SK-N-SH treated with all-trans-retinoic acid at 6 μM for 48 hours (cell line): Measurements from ENCODE around the gene MARCHF5.

Experiments used
- BACH2 ChIP-seq: fragments of 250-450 bp; sonication (Bioruptor Pico); IDR thresholded peaks from 2 replicates; pipeline ENCODE4 v1.9.0; 2021; ENCODE audit warnings: mild to moderate bottlenecking, borderline replicate concordance
- CSDC2 ChIP-seq: fragments of 250-450 bp; sonication (Bioruptor Pico); IDR thresholded peaks from 2 replicates; pipeline ENCODE4 v1.5.0; 2020; ENCODE audit warnings: mild to moderate bottlenecking, moderate library complexity
- ISL1 ChIP-seq: fragments of 250-450 bp; sonication (Bioruptor Pico); IDR thresholded peaks from 2 replicates; pipeline ENCODE4 v2.1.2; 2022; ENCODE audit warnings: mild to moderate bottlenecking, moderate library complexity
- OSR1 ChIP-seq: fragments of 250-450 bp; sonication (Bioruptor Pico); IDR thresholded peaks from 2 replicates; pipeline ENCODE4 v1.8.0; 2022; ENCODE audit warnings: moderate library complexity, mild to moderate bottlenecking, inconsistent platforms
- PPARA ChIP-seq: fragments of 250-450 bp; sonication (Bioruptor Pico); IDR thresholded peaks from 2 replicates; pipeline ENCODE4 v1.5.0; 2020; ENCODE audit warnings: mild to moderate bottlenecking, borderline replicate concordance
- RARB ChIP-seq: fragments of 250-450 bp; sonication (Bioruptor Pico); IDR thresholded peaks from 2 replicates; pipeline ENCODE4 v1.8.0; 2021; ENCODE audit warnings: mild to moderate bottlenecking, moderate library complexity
- TCF4 ChIP-seq: fragments of 250-450 bp; sonication (Bioruptor Pico); IDR thresholded peaks from 2 replicates; pipeline ENCODE4 v1.8.0; 2021; ENCODE audit warnings: mild to moderate bottlenecking, moderate library complexity, borderline replicate concordance
- TOX ChIP-seq: fragments of 250-450 bp; sonication (Bioruptor Pico); IDR thresholded peaks from 2 replicates; pipeline ENCODE4 v1.8.0; 2021; ENCODE audit warnings: mild to moderate bottlenecking, moderate library complexity, borderline replicate concordance
- ZFP3 ChIP-seq: fragments of 250-450 bp; sonication (Bioruptor Pico); IDR thresholded peaks from 2 replicates; pipeline ENCODE4 v1.5.0; 2020; ENCODE audit warnings: mild to moderate bottlenecking, moderate library complexity
- ZFP30 ChIP-seq: fragments of 450-650 bp; formaldehyde crosslinking; IDR thresholded peaks from 2 replicates; pipeline ENCODE4 v1.5.0; 2022; ENCODE audit warnings: mild to moderate bottlenecking, moderate library complexity
- ZNF565 ChIP-seq: fragments of 450-650 bp; formaldehyde crosslinking; conservative IDR thresholded peaks from 2 replicates; pipeline ENCODE4 v1.5.0; 2020; ENCODE audit warnings: low read depth, mild to moderate bottlenecking, moderate library complexity
- TF ChIP-seq, protein P1 (sequence below): fragments of 250-450 bp; sonication (Bioruptor Pico); IDR thresholded peaks from 2 replicates; pipeline ENCODE4 v1.5.1; 2020; ENCODE audit warnings: low read depth, mild to moderate bottlenecking, moderate library complexity
- TF ChIP-seq, protein P2 (sequence below): fragments of 250-450 bp; sonication (Bioruptor Pico); IDR thresholded peaks from 2 replicates; pipeline ENCODE4 v1.8.0; 2020; ENCODE audit warnings: mild to moderate bottlenecking, moderate library complexity, borderline replicate concordance

- TF ChIP-seq, protein P1, sequence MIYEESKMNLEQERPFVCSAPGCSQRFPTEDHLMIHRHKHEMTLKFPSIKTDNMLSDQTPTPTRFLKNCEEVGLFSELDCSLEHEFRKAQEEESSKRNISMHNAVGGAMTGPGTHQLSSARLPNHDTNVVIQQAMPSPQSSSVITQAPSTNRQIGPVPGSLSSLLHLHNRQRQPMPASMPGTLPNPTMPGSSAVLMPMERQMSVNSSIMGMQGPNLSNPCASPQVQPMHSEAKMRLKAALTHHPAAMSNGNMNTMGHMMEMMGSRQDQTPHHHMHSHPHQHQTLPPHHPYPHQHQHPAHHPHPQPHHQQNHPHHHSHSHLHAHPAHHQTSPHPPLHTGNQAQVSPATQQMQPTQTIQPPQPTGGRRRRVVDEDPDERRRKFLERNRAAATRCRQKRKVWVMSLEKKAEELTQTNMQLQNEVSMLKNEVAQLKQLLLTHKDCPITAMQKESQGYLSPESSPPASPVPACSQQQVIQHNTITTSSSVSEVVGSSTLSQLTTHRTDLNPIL (CRISPR knock-in tag): no peak
- no peak for TF ChIP-seq PPARA
- no peak for TF ChIP-seq TCF4 (CRISPR knock-in tag)
- no peak for TF ChIP-seq ZFP3
- TF ChIP-seq RARB (CRISPR knock-in tag): no peak
- TF ChIP-seq CSDC2 (CRISPR knock-in tag): no peak
- TF ChIP-seq TOX (CRISPR knock-in tag): no peak
- no peak for TF ChIP-seq ZFP30
- TF ChIP-seq BACH2 (CRISPR knock-in tag): no peak
- TF ChIP-seq, protein P2, sequence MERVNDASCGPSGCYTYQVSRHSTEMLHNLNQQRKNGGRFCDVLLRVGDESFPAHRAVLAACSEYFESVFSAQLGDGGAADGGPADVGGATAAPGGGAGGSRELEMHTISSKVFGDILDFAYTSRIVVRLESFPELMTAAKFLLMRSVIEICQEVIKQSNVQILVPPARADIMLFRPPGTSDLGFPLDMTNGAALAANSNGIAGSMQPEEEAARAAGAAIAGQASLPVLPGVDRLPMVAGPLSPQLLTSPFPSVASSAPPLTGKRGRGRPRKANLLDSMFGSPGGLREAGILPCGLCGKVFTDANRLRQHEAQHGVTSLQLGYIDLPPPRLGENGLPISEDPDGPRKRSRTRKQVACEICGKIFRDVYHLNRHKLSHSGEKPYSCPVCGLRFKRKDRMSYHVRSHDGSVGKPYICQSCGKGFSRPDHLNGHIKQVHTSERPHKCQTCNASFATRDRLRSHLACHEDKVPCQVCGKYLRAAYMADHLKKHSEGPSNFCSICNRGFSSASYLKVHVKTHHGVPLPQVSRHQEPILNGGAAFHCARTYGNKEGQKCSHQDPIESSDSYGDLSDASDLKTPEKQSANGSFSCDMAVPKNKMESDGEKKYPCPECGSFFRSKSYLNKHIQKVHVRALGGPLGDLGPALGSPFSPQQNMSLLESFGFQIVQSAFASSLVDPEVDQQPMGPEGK (CRISPR knock-in tag): no peak
- TF ChIP-seq ISL1 (CRISPR knock-in tag): no peak
- no peak for TF ChIP-seq OSR1 (CRISPR knock-in tag)
- TF ChIP-seq ZNF565: no peak
Measured at GRCh38 chr10:92248566-92248965, 42.4 kb upstream of the MARCHF5 start.
